Measurements from ENCODE around the gene DPF3. TPM values are rescaled to one million over a fixed set of nuclear protein-coding genes. Genes with fewer than 3 reads are reported as not detected.

The DPF3 gene
- total RNA-seq, 1 experiment from 2014 or later = 0.31 TPM

- H3K36me3 Mint-ChIP-seq = no peaks in the 10 kb centered on the region
- TF ChIP-seq ZNF317 (CRISPR knock-in tag; IDR thresholded peaks at IDR 0.05; ENCODE audit: borderline replicate concordance, low read depth) (no peak), NR1H2 (CRISPR knock-in tag; IDR thresholded peaks at IDR 0.05) (no peak), TEAD4 (CRISPR knock-in tag; IDR thresholded peaks at IDR 0.05) (no peak), MXD4 (CRISPR knock-in tag; IDR thresholded peaks at IDR 0.05; ENCODE audit: borderline replicate concordance) (no peak), OVOL2 (CRISPR knock-in tag; IDR thresholded peaks at IDR 0.05; ENCODE audit: borderline replicate concordance) (no peak), ZNF671 (CRISPR knock-in tag; IDR thresholded peaks at IDR 0.05) (no peak), IRF2 (CRISPR knock-in tag; IDR thresholded peaks at IDR 0.05; ENCODE audit: borderline replicate concordance, low read depth) (no peak), MYBL2 (CRISPR knock-in tag; IDR thresholded peaks at IDR 0.05) (no peak), HMGXB4 (CRISPR knock-in tag; IDR thresholded peaks at IDR 0.05) (no peak), ZNF416 (CRISPR knock-in tag; IDR thresholded peaks at IDR 0.05) (no peak), E2F5 (CRISPR knock-in tag; IDR thresholded peaks at IDR 0.05) (no peak), GRHL2 (CRISPR knock-in tag; IDR thresholded peaks at IDR 0.05; ENCODE audit: insufficient replicate concordance, severe bottlenecking) (no peak), CREM (CRISPR knock-in tag; IDR thresholded peaks at IDR 0.05) (no peak), TEAD1 (CRISPR knock-in tag; IDR thresholded peaks at IDR 0.05) (no peak), CTCF (IDR thresholded peaks at IDR 0.05) (no peak), SMAD3 (CRISPR knock-in tag; IDR thresholded peaks at IDR 0.05; ENCODE audit: borderline replicate concordance) (no peak), SP1 (CRISPR knock-in tag; conservative IDR thresholded peaks at IDR 0.05) (no peak)
Measured at GRCh38 chr14:72881543-72881942, 12.4 kb downstream of the DPF3 start.

GRCh38 chr14:72880820-72881219 lies 13.1 kb downstream of the DPF3 start:
- CTCF ChIA-PET = interaction anchor here (0.7 kb wide), 1 partner anchor 25 kb away, joined by 4 read pairs; no protein-coding TSS in a partner anchor
- H3K4me3 Mint-ChIP-seq = no peak overlapping the region
- POLR2A ChIA-PET = no interaction called here
- H3K27ac Mint-ChIP-seq = no peak overlapping the region
- H3K4me1 Mint-ChIP-seq = peaks cover 41% of the 10 kb centered on the region
- no peak for ATAC-seq
- DNase-seq (ENCODE audit: low spot score) = no peak
- H3K27me3 Mint-ChIP-seq (ENCODE audit: low read depth) = peaks cover 10% of the 10 kb centered on the region
- H3K36me3 Mint-ChIP-seq = no peaks in the 10 kb centered on the region
- peaks cover 3% of the 10 kb centered on the region; the same call in 1 of the 2 replicates for H3K9me3 Mint-ChIP-seq
- TF ChIP-seq GRHL2 (CRISPR knock-in tag; IDR thresholded peaks at IDR 0.05; ENCODE audit: insufficient replicate concordance, severe bottlenecking) = no peak
- no peak for TF ChIP-seq E2F1 (CRISPR knock-in tag; IDR thresholded peaks at IDR 0.05)
- no peak for TF ChIP-seq PRDM15 (CRISPR knock-in tag; IDR thresholded peaks at IDR 0.05)
- TF ChIP-seq MYBL2 (CRISPR knock-in tag; IDR thresholded peaks at IDR 0.05) = no peak
- no peak for TF ChIP-seq OVOL2 (CRISPR knock-in tag; IDR thresholded peaks at IDR 0.05; ENCODE audit: borderline replicate concordance)
- no peak for TF ChIP-seq FOXP4 (CRISPR knock-in tag; IDR thresholded peaks at IDR 0.05)
- TF ChIP-seq ZBTB21 (CRISPR knock-in tag; IDR thresholded peaks at IDR 0.05; ENCODE audit: borderline replicate concordance) = no peak
- TF ChIP-seq MXD4 (CRISPR knock-in tag; IDR thresholded peaks at IDR 0.05; ENCODE audit: borderline replicate concordance) = no peak
- no peak for TF ChIP-seq ZNF416 (CRISPR knock-in tag; IDR thresholded peaks at IDR 0.05)
- TF ChIP-seq TEAD1 (CRISPR knock-in tag; IDR thresholded peaks at IDR 0.05) = no peak
- no peak for TF ChIP-seq NR3C1 (CRISPR knock-in tag; conservative IDR thresholded peaks at IDR 0.05; ENCODE audit: low read depth)
- TF ChIP-seq ATF1 (CRISPR knock-in tag; IDR thresholded peaks at IDR 0.05) = no peak
- TF ChIP-seq ZNF232 (CRISPR knock-in tag; IDR thresholded peaks at IDR 0.05) = no peak

More at GRCh38 chr14:72881543-72881942, 12.4 kb downstream of the DPF3 start:
- ChIA-PET CTCF (interaction anchor here (0.7 to 0.9 kb wide), 3 partner anchors 13 to 367 kb away, joined by 3 to 4 read pairs (median 3); partner anchors contain the start of gene DPF3), POLR2A (no interaction called here)
- H3K4me1 Mint-ChIP-seq = peaks cover 34% of the 10 kb centered on the region
- DNase-seq (ENCODE audit: low spot score) (no peak), ATAC-seq (no peak)
- peaks cover 8% of the 10 kb centered on the region for H3K27me3 Mint-ChIP-seq (ENCODE audit: low read depth)
- H3K27ac Mint-ChIP-seq = no peak overlapping the region
- no peak overlapping the region for H3K4me3 Mint-ChIP-seq
- H3K9me3 Mint-ChIP-seq = peaks cover 7% of the 10 kb centered on the region; the same call in 1 of the 2 replicates
